HepG2 (cell line): ENCODE results near the gene RPS6KA5. TPM values are rescaled to one million over a fixed set of nuclear protein-coding genes. Genes with fewer than 3 reads are reported as not detected.
A peak's percentile ranks its signal among the peaks of the same experiment; 100 is the strongest.

ENCODE experiments used
- ARNT2 ChIP-seq: sonication (generic); formaldehyde crosslinking; IDR thresholded peaks from 2 replicates; pipeline ENCODE4 v1.8.0; 2022; ENCODE audit warnings: mild to moderate bottlenecking, low read depth, missing genetic modification reagents, moderate library complexity
- ATRX ChIP-seq: sonication (generic); formaldehyde crosslinking; IDR thresholded peaks from 2 replicates; pipeline ENCODE4 v1.4.0; 2020; ENCODE audit warnings: missing genetic modification reagents, borderline replicate concordance
- E2F1 ChIP-seq: sonication (generic); formaldehyde crosslinking; IDR thresholded peaks from 2 replicates; pipeline ENCODE4 v1.5.0; 2020; ENCODE audit warnings: missing genetic modification reagents
- ERF ChIP-seq: IDR thresholded peaks from 2 replicates; pipeline ENCODE4 v1.6.1; 2018; ENCODE audit warnings: missing biosample characterization, missing genetic modification reagents
- MLLT10 ChIP-seq: sonication (generic); formaldehyde crosslinking; IDR thresholded peaks from 2 replicates; pipeline ENCODE4 v1.4.0; 2020; ENCODE audit warnings: missing genetic modification reagents
- NCOA2 ChIP-seq: sonication (generic); formaldehyde crosslinking; IDR thresholded peaks from 2 replicates; pipeline ENCODE4 v1.8.0; 2022; ENCODE audit warnings: inconsistent platforms
- PAF1 ChIP-seq: IDR thresholded peaks from 2 replicates; pipeline ENCODE4 v1.6.1; 2016; ENCODE audit warnings: missing genetic modification reagents, missing compliant biosample characterization
- SIN3A ChIP-seq: IDR thresholded peaks from 2 replicates; pipeline ENCODE4 v1.6.1; 2011; ENCODE audit warnings: low read depth, mild to moderate bottlenecking, control low read depth, low read length, borderline replicate concordance
- TBP ChIP-seq: sonication (generic); formaldehyde crosslinking; IDR thresholded peaks from 2 replicates; pipeline ENCODE4 v1.5.0; 2020; ENCODE audit warnings: missing genetic modification reagents
- ZNF253 ChIP-seq: sonication (generic); formaldehyde crosslinking; IDR thresholded peaks from 2 replicates; pipeline ENCODE4 v1.8.0; 2022; ENCODE audit warnings: mild to moderate bottlenecking, missing genetic modification reagents, borderline replicate concordance
- ZNF614 ChIP-seq: IDR thresholded peaks from 2 replicates; pipeline ENCODE4 v1.6.1; 2018; ENCODE audit warnings: missing biosample characterization, missing genetic modification reagents, inconsistent platforms, borderline replicate concordance
- ZNF678 ChIP-seq: sonication (generic); formaldehyde crosslinking; IDR thresholded peaks from 2 replicates; pipeline ENCODE4 v1.4.0; 2020; ENCODE audit warnings: mild to moderate bottlenecking, missing genetic modification reagents
- ZNF772 ChIP-seq: sonication (generic); formaldehyde crosslinking; IDR thresholded peaks from 2 replicates; pipeline ENCODE4 v1.5.0; 2020; ENCODE audit warnings: mild to moderate bottlenecking, missing genetic modification reagents
- ZNF790 ChIP-seq: sonication (generic); formaldehyde crosslinking; IDR thresholded peaks from 2 replicates; pipeline ENCODE4 v1.8.0; 2022; ENCODE audit warnings: missing genetic modification reagents, mild to moderate bottlenecking, borderline replicate concordance
- ZSCAN31 ChIP-seq: sonication (generic); formaldehyde crosslinking; IDR thresholded peaks from 2 replicates; pipeline ENCODE4 v1.5.0; 2020; ENCODE audit warnings: low read depth, mild to moderate bottlenecking, missing genetic modification reagents
- polyA plus RNA-seq, 8 experiments: library from polyadenylated mRNA; depleted of rRNA in 3 of 8; stranded (reverse) in 7 of 8; unstranded in 1 of 8; fragments of >200 nt; fragmentation: Illumina TruSeq in 4 of 8; extraction: Trizol in 4 of 8; gene quantifications; 2 replicates each; pipeline versions ENCODE4 v1.2.1 to v1.2.3, GENCODE V29; 2011 to 2016; ENCODE audit warnings: low read depth in 4 of 8, missing spikeins in 1 of 8, mixed read lengths in 1 of 8; ENCODE audit not compliant: insufficient read depth in 1 of 8
- total RNA-seq, 5 experiments: library from RNA; depleted of rRNA; stranded (reverse); fragments of >200 nt; fragmentation: Illumina TruSeq; extraction: Trizol; gene quantifications; 2 replicates each; pipeline ENCODE4 v1.2.3, GENCODE V29; 2016; ENCODE audit warnings: low read depth in 1 of 5
- TF ChIP-seq, protein P1 (sequence below), 2 experiments: sonication (generic) in 1 of 2; formaldehyde crosslinking in 1 of 2; IDR thresholded peaks; 2 replicates each; pipeline versions ENCODE4 v1.5.1 to v1.6.1; 2011 to 2020; ENCODE audit warnings: borderline replicate concordance in 1 of 2, low read depth in 1 of 2, low read length in 1 of 2, mild to moderate bottlenecking in 1 of 2, missing genetic modification reagents in 1 of 2, moderate library complexity in 1 of 2
- TF ChIP-seq, protein P2 (sequence below): IDR thresholded peaks from 2 replicates; pipeline ENCODE4 v1.6.1; 2018; ENCODE audit warnings: missing genetic modification reagents, mild to moderate bottlenecking, missing compliant biosample characterization
- TF ChIP-seq, protein P3 (sequence below), 2 experiments: sonication (generic) in 1 of 2; formaldehyde crosslinking in 1 of 2; IDR thresholded peaks; 2 replicates each; pipeline versions ENCODE4 v1.6.1 to v1.9.0; 2014 to 2022; ENCODE audit warnings: antibody characterized with exemption in 1 of 2, borderline replicate concordance in 1 of 2, inconsistent platforms in 1 of 2, low read depth in 1 of 2, missing genetic modification reagents in 1 of 2

Gene RPS6KA5
- total and polyA plus RNA-seq, 2 of the 13 experiments (the other 11 are each of a cell fraction or from before 2014, with no cell fraction given): 0.50 to 0.58 TPM

DNA sequence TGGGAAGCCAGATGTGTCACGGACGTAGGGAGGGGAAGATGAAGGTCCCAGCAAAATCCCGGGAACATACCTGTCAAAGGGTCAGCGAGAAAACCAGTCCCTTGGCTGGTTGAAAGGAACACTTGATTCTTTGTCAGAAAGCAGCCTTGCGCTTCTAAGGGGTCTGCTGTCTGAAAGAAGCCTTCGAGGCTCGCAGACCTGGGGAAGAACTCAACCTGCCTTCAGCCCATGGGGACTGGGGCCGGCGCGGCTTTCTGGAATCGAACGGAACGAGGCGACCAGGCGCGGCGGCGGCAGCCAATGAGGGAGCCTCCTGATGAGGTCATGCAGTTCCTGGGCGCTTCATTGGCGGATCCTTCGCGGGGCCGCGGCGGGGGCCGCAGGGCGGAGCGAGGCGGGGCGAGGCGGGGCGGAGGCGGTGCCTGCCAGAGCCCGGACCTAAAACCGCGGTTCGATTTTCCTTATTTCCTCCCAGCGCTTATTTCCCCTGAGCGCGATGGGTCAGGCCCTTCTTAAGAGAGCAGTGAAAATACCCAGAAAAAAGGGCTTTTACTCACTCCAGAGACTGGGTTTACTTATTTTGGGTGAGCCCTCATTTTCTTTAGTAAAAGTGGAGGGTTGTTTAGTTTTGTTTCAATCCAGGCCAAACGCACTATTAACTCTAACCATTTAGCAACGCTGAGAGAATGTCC, 232.4 kb downstream of the RPS6KA5 start (continued):
- TF ChIP-seq E2F1 (CRISPR knock-in tag): no peak; the same call in 1 of the 2 replicates
- TF ChIP-seq ERF (CRISPR knock-in tag): no peak
- TF ChIP-seq ZNF790 (CRISPR knock-in tag): no peak
- no peak for TF ChIP-seq TBP (CRISPR knock-in tag)
- no peak for TF ChIP-seq ZNF253 (CRISPR knock-in tag)
- no peak for TF ChIP-seq ZNF678 (CRISPR knock-in tag)
- no peak for TF ChIP-seq PAF1 (CRISPR knock-in tag)
- no peak for TF ChIP-seq ATRX (CRISPR knock-in tag)
- no peak for TF ChIP-seq MLLT10 (CRISPR knock-in tag)
- TF ChIP-seq, protein P1, sequence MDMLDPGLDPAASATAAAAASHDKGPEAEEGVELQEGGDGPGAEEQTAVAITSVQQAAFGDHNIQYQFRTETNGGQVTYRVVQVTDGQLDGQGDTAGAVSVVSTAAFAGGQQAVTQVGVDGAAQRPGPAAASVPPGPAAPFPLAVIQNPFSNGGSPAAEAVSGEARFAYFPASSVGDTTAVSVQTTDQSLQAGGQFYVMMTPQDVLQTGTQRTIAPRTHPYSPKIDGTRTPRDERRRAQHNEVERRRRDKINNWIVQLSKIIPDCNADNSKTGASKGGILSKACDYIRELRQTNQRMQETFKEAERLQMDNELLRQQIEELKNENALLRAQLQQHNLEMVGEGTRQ (IDR thresholded peaks at IDR 0.05; ENCODE audit: low read depth, low read length): no peak
- TF ChIP-seq, protein P1 (CRISPR knock-in tag; IDR thresholded peaks at IDR 0.05; ENCODE audit: borderline replicate concordance): no peak
- TF ChIP-seq NCOA2 (CRISPR knock-in tag): no peak
- 0 out of 2 replicates have a peak, but pooled peaks have one; percentile 24 for TF ChIP-seq ZSCAN31 (CRISPR knock-in tag)
- no peak for TF ChIP-seq ZNF614
- TF ChIP-seq SIN3A: no peak
- TF ChIP-seq, protein P2, sequence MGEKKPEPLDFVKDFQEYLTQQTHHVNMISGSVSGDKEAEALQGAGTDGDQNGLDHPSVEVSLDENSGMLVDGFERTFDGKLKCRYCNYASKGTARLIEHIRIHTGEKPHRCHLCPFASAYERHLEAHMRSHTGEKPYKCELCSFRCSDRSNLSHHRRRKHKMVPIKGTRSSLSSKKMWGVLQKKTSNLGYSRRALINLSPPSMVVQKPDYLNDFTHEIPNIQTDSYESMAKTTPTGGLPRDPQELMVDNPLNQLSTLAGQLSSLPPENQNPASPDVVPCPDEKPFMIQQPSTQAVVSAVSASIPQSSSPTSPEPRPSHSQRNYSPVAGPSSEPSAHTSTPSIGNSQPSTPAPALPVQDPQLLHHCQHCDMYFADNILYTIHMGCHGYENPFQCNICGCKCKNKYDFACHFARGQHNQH (CRISPR knock-in tag): no peak
- TF ChIP-seq ARNT2 (CRISPR knock-in tag): peak; percentile 72; the same call in 1 of the 2 replicates
- TF ChIP-seq, protein P3, sequence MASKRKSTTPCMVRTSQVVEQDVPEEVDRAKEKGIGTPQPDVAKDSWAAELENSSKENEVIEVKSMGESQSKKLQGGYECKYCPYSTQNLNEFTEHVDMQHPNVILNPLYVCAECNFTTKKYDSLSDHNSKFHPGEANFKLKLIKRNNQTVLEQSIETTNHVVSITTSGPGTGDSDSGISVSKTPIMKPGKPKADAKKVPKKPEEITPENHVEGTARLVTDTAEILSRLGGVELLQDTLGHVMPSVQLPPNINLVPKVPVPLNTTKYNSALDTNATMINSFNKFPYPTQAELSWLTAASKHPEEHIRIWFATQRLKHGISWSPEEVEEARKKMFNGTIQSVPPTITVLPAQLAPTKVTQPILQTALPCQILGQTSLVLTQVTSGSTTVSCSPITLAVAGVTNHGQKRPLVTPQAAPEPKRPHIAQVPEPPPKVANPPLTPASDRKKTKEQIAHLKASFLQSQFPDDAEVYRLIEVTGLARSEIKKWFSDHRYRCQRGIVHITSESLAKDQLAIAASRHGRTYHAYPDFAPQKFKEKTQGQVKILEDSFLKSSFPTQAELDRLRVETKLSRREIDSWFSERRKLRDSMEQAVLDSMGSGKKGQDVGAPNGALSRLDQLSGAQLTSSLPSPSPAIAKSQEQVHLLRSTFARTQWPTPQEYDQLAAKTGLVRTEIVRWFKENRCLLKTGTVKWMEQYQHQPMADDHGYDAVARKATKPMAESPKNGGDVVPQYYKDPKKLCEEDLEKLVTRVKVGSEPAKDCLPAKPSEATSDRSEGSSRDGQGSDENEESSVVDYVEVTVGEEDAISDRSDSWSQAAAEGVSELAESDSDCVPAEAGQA (IDR thresholded peaks at IDR 0.05; ENCODE audit: low read depth): no peak
- TF ChIP-seq, protein P3 (CRISPR knock-in tag; IDR thresholded peaks at IDR 0.05; ENCODE audit: borderline replicate concordance): no peak
- no peak for TF ChIP-seq ZNF772
